ENCODE data around the gene TSSK2.
"Not testable (repeated sequence)": the region's sequence is repeated elsewhere in the genome, so short reads cannot be mapped to it uniquely, and the experiment has no call there.

TSSK2 gene

GRCh38 chr22:19130959-19131684 is at the start of gene TSSK2:
TSSK2 (plus strand) TSS chr22:19131308; CDS start chr22:19131400, 92 bp downstream.
- no peak for DNase-seq (ENCODE audit: low read depth in 2 of 2)

- DNase-seq (ENCODE audit: low read depth in 2 of 2): no peak
Measured at GRCh38 chr22:19081351-19081750, 49.8 kb upstream of the TSSK2 start.

- no peak for DNase-seq (ENCODE audit: low read depth in 2 of 2)
Measured at GRCh38 chr22:19082101-19082500, 49.0 kb upstream of the TSSK2 start.

GRCh38 chr22:19082793-19083192 is 48.3 kb upstream of the TSSK2 start:
- DNase-seq (ENCODE audit: low read depth in 2 of 2): no peak

GRCh38 chr22:19084126-19084525 is 47.0 kb upstream of the TSSK2 start:
- not testable (repeated sequence) for DNase-seq (ENCODE audit: low read depth in 2 of 2)

- DNase-seq (ENCODE audit: low read depth in 2 of 2): not testable (repeated sequence)
Measured at GRCh38 chr22:19084586-19084985, 46.5 kb upstream of the TSSK2 start.

GRCh38 chr22:19085233-19085718 is 45.8 kb upstream of the TSSK2 start:
- no peak for DNase-seq (ENCODE audit: low read depth in 2 of 2)

GRCh38 chr22:19086417-19086816 is 44.7 kb upstream of the TSSK2 start:
- no peak for DNase-seq (ENCODE audit: low read depth in 2 of 2)

- DNase-seq (ENCODE audit: low read depth in 2 of 2): no peak
Measured at GRCh38 chr22:19086896-19087295, 44.2 kb upstream of the TSSK2 start.

- DNase-seq (ENCODE audit: low read depth in 2 of 2): no peak
Measured at GRCh38 chr22:19088866-19089595, 42.1 kb upstream of the TSSK2 start.

GRCh38 chr22:19090183-19090582 is 40.9 kb upstream of the TSSK2 start:
- DNase-seq (ENCODE audit: low read depth in 2 of 2): no peak

- no peak for DNase-seq (ENCODE audit: low read depth in 2 of 2)
Measured at GRCh38 chr22:19090586-19091127, 40.5 kb upstream of the TSSK2 start.

- no peak for DNase-seq (ENCODE audit: low read depth in 2 of 2)
Measured at GRCh38 chr22:19092725-19093124, 38.4 kb upstream of the TSSK2 start.

- DNase-seq (ENCODE audit: low read depth in 2 of 2): no peak
Measured at GRCh38 chr22:19094393-19094997, 36.6 kb upstream of the TSSK2 start.

- no peak for DNase-seq (ENCODE audit: low read depth in 2 of 2)
Measured at GRCh38 chr22:19096555-19096954, 34.6 kb upstream of the TSSK2 start.

- DNase-seq (ENCODE audit: low read depth in 2 of 2): no peak
Measured at GRCh38 chr22:19097518-19097917, 33.6 kb upstream of the TSSK2 start.

GRCh38 chr22:19098157-19098556 is 33.0 kb upstream of the TSSK2 start:
- DNase-seq (ENCODE audit: low read depth in 2 of 2): no peak

GRCh38 chr22:19103880-19104821 is 27.0 kb upstream of the TSSK2 start:
- no peak for DNase-seq (ENCODE audit: low read depth in 2 of 2)

GRCh38 chr22:19105456-19105855 is 25.7 kb upstream of the TSSK2 start:
- no peak for DNase-seq (ENCODE audit: low read depth in 2 of 2)

GRCh38 chr22:19105867-19106802 is 25.0 kb upstream of the TSSK2 start:
- peak; percentile 18 to 32 for DNase-seq (ENCODE audit: low read depth in 2 of 2)

Data from stimulated activated CD4-positive, alpha-beta T cell treated with anti-CD3 and anti-CD28 coated beads, Interleukin-1b, Interleukin-23, amount 100 ng/mL, for 4 hours (primary cell).